G401 (cell line): ENCODE data around the gene CAPN5. TPM values are rescaled to one million over a fixed set of nuclear protein-coding genes. Genes with fewer than 3 reads are reported as not detected.

Source experiments
- DNase-seq: peaks from one replicate; pipeline ENCODE4 v3.0.0-alpha.2; 2015; ENCODE audit warnings: low spot score
- in situ Hi-C: cut with HindIII; loops from 2 replicates; pipeline ENCODE4 v1.10.0; 2016; ENCODE audit warnings: low sequenced_read_pairs, mixed read lengths
- total RNA-seq: library from RNA; depleted of rRNA; stranded (reverse); fragments of >200 nt; shearing (Covaris generic); gene quantifications from 2 replicates; pipeline ENCODE4 v1.2.3, GENCODE V29; 2014

The CAPN5 gene
- total RNA-seq, 1 experiment from 2014 or later: 5.6 TPM

DNA sequence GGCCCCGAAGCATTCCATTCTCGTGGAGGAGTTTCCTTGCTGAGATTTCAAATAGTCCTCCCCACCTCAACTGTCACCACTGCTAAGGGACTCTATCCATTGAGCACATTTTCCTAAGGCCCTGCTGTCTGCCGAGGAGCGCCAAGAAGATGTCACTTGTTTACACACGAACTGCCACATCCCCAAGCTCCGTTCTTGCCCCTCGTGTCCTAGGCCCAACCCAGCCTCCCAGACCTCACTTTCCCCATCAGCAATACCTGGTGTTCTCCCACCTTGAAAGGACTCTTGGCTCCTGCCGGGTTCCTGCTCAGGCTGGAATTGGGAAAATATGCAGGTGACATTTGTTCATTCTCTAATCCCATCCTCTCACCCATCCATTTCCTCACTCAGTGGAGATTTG lies 57.3 kb downstream of the CAPN5 start:
- in situ Hi-C loops: no loop called here
- DNase-seq: no peak

DNA sequence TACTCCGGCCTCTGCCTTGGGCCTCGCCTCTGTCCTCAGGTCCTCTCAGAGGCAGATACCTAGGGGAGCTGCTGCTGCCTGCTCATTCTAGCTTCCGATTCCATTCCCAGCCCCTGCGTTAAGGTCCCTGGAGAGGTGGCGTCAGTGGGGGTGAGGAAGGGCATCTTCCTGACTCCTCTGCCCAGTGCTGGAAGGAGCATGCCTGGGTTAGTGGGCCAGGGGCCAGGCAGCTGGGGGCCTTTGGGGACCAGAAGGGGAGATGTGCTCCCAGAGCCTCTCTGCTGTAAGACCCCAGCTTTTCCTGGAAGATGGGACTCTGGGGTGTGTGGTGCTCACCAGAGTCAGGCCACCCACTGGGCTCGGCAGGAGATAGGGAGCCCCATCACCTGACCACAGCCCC lies 57.7 kb downstream of the CAPN5 start:
- in situ Hi-C loops: no loop called here

GRCh38 chr11:77125191-77125590 lies 58.4 kb downstream of the CAPN5 start:
- in situ Hi-C loops: no loop called here
- DNase-seq: no peak

More for the DNA sequence above, 57.7 kb downstream of the CAPN5 start:
- DNase-seq: no peak

GRCh38 chr11:77125695-77126094 lies 58.9 kb downstream of the CAPN5 start:
- DNase-seq: no peak
- in situ Hi-C loops: no loop called here

DNA sequence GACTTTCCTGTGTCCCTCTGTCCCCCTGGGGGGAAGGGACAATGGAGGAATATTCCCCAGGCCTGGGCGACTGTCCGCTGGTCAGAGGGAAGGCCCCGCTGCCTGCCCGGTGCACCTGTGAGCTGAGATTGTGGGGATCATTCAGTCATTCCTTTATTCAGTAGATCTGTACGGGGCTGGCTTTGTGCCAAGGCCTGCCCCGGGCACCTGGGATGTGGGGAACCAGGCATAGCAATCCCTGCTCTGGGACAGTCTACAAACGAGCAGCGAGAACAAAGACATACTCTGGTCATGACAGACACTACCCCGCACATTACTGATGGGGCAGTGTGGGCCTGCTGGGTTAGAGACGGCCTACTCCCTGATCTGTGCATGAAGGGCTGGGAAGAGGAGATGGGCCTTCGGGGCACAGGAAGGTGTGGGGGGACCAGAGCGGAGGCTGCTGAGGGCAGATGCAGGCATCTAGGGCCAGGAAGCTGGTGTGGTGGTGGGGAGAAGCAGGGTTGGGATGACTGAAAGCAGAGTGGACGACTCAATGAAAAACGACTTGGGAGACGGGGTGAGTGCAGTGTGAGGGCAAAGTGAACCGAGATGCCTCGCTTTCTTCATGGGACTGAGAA lies 59.5 kb downstream of the CAPN5 start:
- DNase-seq: no peak
- in situ Hi-C loops: no loop called here

DNA sequence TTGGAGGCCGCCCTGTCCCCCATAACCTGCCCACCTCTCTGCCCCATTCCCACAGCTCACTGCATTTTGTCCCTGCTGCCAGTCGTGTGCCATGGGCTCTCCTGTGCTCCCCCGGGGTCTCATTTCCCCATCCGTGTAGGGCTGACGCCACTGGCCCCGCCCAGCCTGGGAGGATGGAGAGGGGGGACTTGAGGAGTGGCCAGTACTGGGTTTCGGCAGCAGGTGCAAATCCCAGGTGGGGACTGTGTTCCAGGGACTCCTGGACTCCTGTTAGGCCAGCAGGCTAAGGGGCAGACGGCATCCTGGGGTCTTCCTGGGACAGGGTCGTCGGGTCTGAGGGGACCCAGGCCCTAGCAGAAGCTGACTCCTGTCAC lies 60.1 kb downstream of the CAPN5 start:
- in situ Hi-C loops: no loop called here

GRCh38 chr11:77127235-77127911 lies 60.6 kb downstream of the CAPN5 start:
- in situ Hi-C loops: no loop called here
- DNase-seq: peak; percentile 59

More for the DNA sequence above, 60.1 kb downstream of the CAPN5 start:
- no peak for DNase-seq

DNA sequence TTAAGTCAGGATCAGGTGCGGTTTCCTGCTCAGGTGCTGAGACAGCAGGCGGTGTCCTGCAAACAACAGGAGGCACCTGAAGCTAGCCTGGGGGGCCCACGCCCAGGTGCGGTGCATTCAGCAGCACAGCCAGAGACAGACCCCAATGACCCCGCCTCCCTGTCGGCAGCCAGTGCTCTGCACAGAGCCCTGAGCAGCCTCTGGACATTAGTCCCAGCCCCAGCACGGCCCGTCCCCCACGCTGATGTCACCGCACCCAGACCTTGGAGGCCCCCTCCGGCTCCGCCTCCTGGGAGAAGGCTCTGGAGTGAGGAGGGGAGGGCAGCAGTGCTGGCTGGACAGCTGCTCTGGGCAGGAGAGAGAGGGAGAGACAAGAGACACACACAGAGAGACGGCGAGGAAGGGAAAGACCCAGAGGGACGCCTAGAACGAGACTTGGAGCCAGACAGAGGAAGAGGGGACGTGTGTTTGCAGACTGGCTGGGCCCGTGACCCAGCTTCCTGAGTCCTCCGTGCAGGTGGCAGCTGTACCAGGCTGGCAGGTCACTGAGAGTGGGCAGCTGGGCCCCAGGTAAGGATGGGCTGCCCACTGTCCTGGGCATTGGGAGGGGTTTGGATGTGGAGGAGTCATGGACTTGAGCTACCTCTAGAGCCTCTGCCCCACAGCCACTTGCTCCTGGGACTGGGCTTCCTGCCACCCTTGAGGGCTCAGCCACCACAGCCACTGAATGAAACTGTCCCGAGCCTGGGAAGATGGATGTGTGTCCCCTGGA lies 61.3 kb downstream of the CAPN5 start, which contains the start of gene MYO7A:
MYO7A (plus strand) TSS at position 327 of the 772 bp plus-strand sequence. CDS start 2,389 bp downstream, outside the sequence.
- in situ Hi-C loops: no loop called here
- DNase-seq: no peak

GRCh38 chr11:77129069-77129841 lies 62.5 kb downstream of the CAPN5 start:
- in situ Hi-C loops: no loop called here
- DNase-seq: no peak

GRCh38 chr11:77129842-77130756 lies 63.3 kb downstream of the CAPN5 start:
- in situ Hi-C loops: no loop called here
- DNase-seq: no peak

DNA sequence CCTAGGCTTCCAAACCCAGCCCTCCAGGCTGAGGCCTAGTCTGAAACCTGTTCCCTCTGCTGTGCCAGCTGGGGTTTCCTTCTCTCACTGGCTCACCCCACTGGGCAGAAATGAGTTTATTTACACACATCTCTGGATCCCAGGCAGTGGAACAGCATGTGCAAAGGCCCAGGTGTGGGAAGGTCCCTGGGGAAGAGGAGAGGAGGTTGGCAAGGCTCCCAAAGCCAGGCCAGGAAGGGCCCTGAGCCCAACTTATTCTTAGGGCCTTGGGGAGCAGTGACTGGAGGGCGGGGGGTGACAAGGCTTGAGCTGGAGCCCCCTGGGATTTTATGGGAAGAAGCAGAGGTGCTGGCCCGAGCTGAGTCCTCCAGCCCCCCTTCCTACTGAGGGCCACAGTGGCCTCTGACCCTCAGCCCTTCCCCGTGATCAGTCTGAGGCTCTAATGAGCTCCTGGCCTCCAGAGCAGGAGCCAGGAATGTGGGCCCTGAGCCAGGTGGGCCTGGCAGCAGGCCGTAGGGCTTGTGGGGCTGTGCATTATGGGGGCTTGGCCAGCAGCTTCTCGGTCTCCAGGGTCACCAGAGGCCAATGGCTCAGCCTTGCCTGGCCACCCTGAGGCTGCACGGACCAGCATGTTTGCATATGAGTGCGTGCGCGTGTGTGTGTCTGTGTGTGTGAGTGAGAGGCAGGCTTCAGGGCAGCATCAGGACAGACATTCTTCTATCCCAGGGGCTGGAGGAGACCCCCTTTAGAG lies 64.2 kb downstream of the CAPN5 start:
- no peak for DNase-seq
- in situ Hi-C loops: no loop called here

DNA sequence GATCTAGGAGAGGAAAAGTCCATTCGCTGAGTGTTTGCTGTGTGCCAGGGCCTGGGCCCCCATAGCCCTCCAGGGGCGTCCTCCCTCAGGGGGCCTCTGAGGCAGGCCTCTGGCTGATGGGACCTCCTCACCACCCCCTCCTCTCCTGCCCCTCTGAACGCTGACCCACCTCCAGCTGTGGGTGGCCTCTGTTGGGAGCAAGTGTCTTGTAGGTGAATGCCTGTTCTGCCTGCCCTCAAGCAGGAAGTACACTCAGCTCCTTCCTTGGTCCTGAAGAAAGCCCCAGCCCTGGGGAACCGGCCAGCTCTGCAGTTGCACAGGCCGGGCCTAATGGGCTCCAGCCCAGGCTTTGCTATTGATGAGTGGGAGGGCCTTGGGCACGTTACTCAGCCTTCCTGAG lies 64.8 kb downstream of the CAPN5 start:
- in situ Hi-C loops: no loop called here

DNA sequence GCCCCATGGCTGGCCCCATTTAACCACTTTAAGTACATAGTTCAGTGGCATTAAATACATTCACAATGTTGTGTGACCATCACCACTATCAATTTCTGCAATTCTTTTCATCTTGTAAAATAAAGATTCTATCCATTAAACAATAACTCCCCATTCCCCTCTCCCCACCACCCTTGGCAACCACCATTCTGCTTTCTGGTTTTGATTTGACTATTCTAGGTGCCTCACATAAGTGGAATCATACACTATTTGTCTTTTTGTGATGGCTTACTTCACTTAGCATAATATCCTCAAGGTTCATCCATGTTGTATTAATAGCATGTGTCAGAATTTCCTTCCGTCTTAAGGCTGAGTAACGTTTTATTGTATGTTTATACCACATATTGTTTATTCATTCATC lies 68.3 kb downstream of the CAPN5 start:
- in situ Hi-C loops: no loop called here
- no peak for DNase-seq

More for the DNA sequence above, 64.8 kb downstream of the CAPN5 start:
- DNase-seq: no peak

- in situ Hi-C loops: no loop called here
- no peak for DNase-seq
These were observed 69.3 kb downstream of the CAPN5 start for GRCh38 chr11:77136074-77136473.

DNA sequence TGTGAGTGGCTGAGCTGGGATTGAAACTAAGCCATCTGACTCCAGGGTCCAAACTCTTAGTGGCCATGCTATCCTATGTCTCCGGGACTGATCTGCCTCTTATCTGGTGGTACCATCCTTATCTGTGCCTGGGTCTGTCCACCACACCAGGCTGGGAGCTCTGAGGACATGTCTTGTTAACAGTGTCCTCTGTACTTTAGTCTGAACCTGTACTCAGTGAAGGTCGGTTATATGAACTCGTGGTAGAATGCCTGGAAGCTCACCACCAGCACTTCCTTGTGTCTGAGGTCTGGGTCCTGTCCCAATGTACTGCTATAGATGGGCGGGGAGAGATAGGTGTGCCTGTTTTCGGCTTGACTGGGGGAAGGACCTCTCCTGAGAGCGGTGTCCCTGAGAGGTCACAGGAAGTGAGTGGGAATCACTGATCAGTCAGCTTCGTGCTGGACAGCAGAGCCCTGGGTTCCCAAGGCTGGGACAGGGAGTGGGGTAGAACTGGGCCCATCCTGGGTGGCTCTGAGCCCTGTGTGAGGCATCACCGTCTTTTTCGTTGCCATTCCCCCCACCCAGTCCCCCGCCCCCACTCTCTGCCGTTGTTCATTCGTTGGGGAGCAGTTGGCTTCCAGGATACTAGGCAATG lies 70.1 kb downstream of the CAPN5 start:
- in situ Hi-C loops: no loop called here
- no peak for DNase-seq

GRCh38 chr11:77137421-77137820 lies 70.7 kb downstream of the CAPN5 start:
- in situ Hi-C loops: no loop called here

GRCh38 chr11:77138106-77138649 lies 71.4 kb downstream of the CAPN5 start:
- DNase-seq: no peak
- in situ Hi-C loops: no loop called here

More at GRCh38 chr11:77137421-77137820, 70.7 kb downstream of the CAPN5 start:
- no peak for DNase-seq
